Panc1 (cell line): ENCODE results near the gene GRM2. TPM values are rescaled to one million over a fixed set of nuclear protein-coding genes. Genes with fewer than 3 reads are reported as not detected.

ENCODE experiments used
- ATAC-seq: fragments of 200-7000 bp; cut with Tn5 transposase; 2 replicates; pipeline ENCODE4 v1.9.1; 2020; ENCODE audit warnings: mild to moderate bottlenecking, moderate library complexity
- BruUV-seq: library from RNA; stranded (reverse); fragments of 400-500 nt; replicated peaks from 2 replicates; lab custom pipeline; 2021; lab: Mats Ljungman, UMichigan
- CTCF ChIA-PET: fragments of 300-600 bp; sonication (Branson Sonifier 250); formaldehyde crosslinking; loops from one replicate; lab custom pipeline; 2022; ENCODE audit warnings: antibody characterized with exemption; lab: Charles Lee
- POLR2A ChIA-PET: fragments of 300-600 bp; sonication (Branson Sonifier 250); formaldehyde crosslinking; loops from one replicate; lab custom pipeline; 2022; ENCODE audit warnings: antibody characterized with exemption; lab: Charles Lee
- DNase-seq: peaks from one replicate; pipeline ENCODE4 v3.0.0-alpha.2; 2010; ENCODE audit warnings: low read depth, low spot score
- H3K27ac ChIP-seq: 2 replicates; pipeline ENCODE4 v1.5.1; 2011; ENCODE audit warnings: mild to moderate bottlenecking, low read length, inconsistent platforms
- H3K27me3 ChIP-seq: fragments of 200-500 bp; sonication (Bioruptor generic); 2 replicates; pipeline ENCODE4 v1.6.0; 2014; ENCODE audit warnings: low read length, inconsistent platforms; ENCODE audit not compliant: control insufficient read depth, insufficient read depth
- H3K36me3 ChIP-seq: fragments of 200-500 bp; sonication (Bioruptor generic); 2 replicates; pipeline ENCODE4 v1.5.1; 2014; ENCODE audit warnings: inconsistent platforms, mild to moderate bottlenecking, low read length, moderate library complexity; ENCODE audit not compliant: control insufficient read depth, insufficient read depth
- H3K4me1 ChIP-seq: 2 replicates; pipeline ENCODE4 v1.5.1; 2011; ENCODE audit warnings: inconsistent platforms, mild to moderate bottlenecking, low read length, moderate library complexity; ENCODE audit not compliant: control insufficient read depth, insufficient read depth
- H3K4me3 ChIP-seq, 2 experiments: 2 replicates each; pipeline ENCODE4 v1.5.1; 2011 to 2012; ENCODE audit warnings: low read depth in 2 of 2, low read length in 2 of 2, mild to moderate bottlenecking in 2 of 2, inconsistent platforms in 1 of 2, moderate library complexity in 1 of 2
- H3K9me3 ChIP-seq: fragments of 200-500 bp; sonication (Bioruptor generic); 2 replicates; pipeline ENCODE4 v1.5.1; 2014; ENCODE audit warnings: low read depth, mild to moderate bottlenecking, inconsistent platforms, low read length, moderate library complexity; ENCODE audit not compliant: control insufficient read depth, insufficient read depth
- POLR2AphosphoS5 ChIP-seq: IDR thresholded peaks from 2 replicates; pipeline ENCODE4 v1.6.1; 2012; ENCODE audit warnings: mild to moderate bottlenecking, low read depth, low read length, moderate library complexity
- REST ChIP-seq, 2 experiments: IDR thresholded peaks; 2 replicates each; pipeline ENCODE4 v1.6.1; 2011 to 2012; ENCODE audit warnings: low read depth in 2 of 2, control low read depth in 1 of 2, low read length in 1 of 2, mild to moderate bottlenecking in 1 of 2, moderate library complexity in 1 of 2; ENCODE audit not compliant: insufficient read depth in 1 of 2
- SIN3A ChIP-seq: IDR thresholded peaks from 2 replicates; pipeline ENCODE4 v1.6.1; 2012; ENCODE audit warnings: low read depth, mild to moderate bottlenecking, low read length, moderate library complexity, borderline replicate concordance; ENCODE audit not compliant: insufficient read depth
- TCF7L2 ChIP-seq: IDR thresholded peaks from 2 replicates; pipeline ENCODE4 v1.6.1; 2011; ENCODE audit warnings: mild to moderate bottlenecking, low read depth, low read length, inconsistent platforms
- in situ Hi-C: cut with HindIII; loops from 2 replicates; pipeline ENCODE4 v1.10.0; 2016; ENCODE audit warnings: low sequenced_read_pairs, low pct_unique_long_range_greater_than_20kb
- intact Hi-C: fragments of 100-400 bp; cut with micrococcal nuclease; formaldehyde crosslinking; loops from one replicate; pipeline ENCODE4 v1.10.0; 2022; ENCODE audit not compliant: unreplicated experiment
- total RNA-seq: library from RNA; stranded (reverse); gene quantifications from one replicate; pipeline ENCODE4 v1.2.1, GENCODE V29; 2021; ENCODE audit not compliant: unreplicated experiment
- TF ChIP-seq, protein P1 (sequence below): fragments of 450-650 bp; IDR thresholded peaks from 2 replicates; pipeline ENCODE4 v1.5.1; 2017; ENCODE audit warnings: mild to moderate bottlenecking

Gene GRM2
- total RNA-seq, 1 experiment from 2014 or later, result 0.21 TPM

- no peak overlapping the region for H3K4me3 ChIP-seq
- TF ChIP-seq REST (IDR thresholded peaks at IDR 0.05; ENCODE audit: insufficient read depth in 1 of 2, low read depth in 2 of 2, low read length in 1 of 2) (no peak), POLR2AphosphoS5 (no peak), TCF7L2 (no peak), SIN3A (no peak)
- TF ChIP-seq, protein P1, sequence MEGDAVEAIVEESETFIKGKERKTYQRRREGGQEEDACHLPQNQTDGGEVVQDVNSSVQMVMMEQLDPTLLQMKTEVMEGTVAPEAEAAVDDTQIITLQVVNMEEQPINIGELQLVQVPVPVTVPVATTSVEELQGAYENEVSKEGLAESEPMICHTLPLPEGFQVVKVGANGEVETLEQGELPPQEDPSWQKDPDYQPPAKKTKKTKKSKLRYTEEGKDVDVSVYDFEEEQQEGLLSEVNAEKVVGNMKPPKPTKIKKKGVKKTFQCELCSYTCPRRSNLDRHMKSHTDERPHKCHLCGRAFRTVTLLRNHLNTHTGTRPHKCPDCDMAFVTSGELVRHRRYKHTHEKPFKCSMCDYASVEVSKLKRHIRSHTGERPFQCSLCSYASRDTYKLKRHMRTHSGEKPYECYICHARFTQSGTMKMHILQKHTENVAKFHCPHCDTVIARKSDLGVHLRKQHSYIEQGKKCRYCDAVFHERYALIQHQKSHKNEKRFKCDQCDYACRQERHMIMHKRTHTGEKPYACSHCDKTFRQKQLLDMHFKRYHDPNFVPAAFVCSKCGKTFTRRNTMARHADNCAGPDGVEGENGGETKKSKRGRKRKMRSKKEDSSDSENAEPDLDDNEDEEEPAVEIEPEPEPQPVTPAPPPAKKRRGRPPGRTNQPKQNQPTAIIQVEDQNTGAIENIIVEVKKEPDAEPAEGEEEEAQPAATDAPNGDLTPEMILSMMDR, result no peak
- CTCF ChIA-PET, result no interaction called here
- no peaks in the 10 kb centered on the region for H3K27me3 ChIP-seq
- no TSS peak for BruUV-seq
- POLR2A ChIA-PET, result no interaction called here
- intact Hi-C loops, result loop anchor here (5.0 kb wide), 1 partner anchor 86 kb away; no protein-coding TSS in a partner anchor
- ATAC-seq, result no peak
- H3K36me3 ChIP-seq, result no peaks in the 10 kb centered on the region
- no peak for DNase-seq
- H3K9me3 ChIP-seq, result no peaks in the 10 kb centered on the region
- no peaks in the 10 kb centered on the region for H3K4me1 ChIP-seq
- H3K27ac ChIP-seq, result no peak overlapping the region
- in situ Hi-C loops, result no loop called here
Observed at GRCh38 chr3:51715977-51716294, 9.1 kb downstream of the GRM2 start.

- no peak for DNase-seq
- intact Hi-C loops (loop anchor here (5.0 kb wide), 1 partner anchor 85 kb away; no protein-coding TSS in a partner anchor), in situ Hi-C loops (no loop called here)
- ATAC-seq, result no peak
- Histone ChIP-seq H3K4me1 (no peaks in the 10 kb centered on the region), H3K4me3 (no peak overlapping the region), H3K36me3 (no peaks in the 10 kb centered on the region), H3K9me3 (no peaks in the 10 kb centered on the region), H3K27me3 (no peaks in the 10 kb centered on the region), H3K27ac (no peak overlapping the region)
- ChIA-PET POLR2A (no interaction called here), CTCF (no interaction called here)
- TF ChIP-seq TCF7L2 (no peak), REST (IDR thresholded peaks at IDR 0.05; ENCODE audit: insufficient read depth in 1 of 2, low read depth in 2 of 2, low read length in 1 of 2) (no peak), POLR2AphosphoS5 (no peak), SIN3A (no peak)
- TF ChIP-seq, protein P1, result no peak
- BruUV-seq, result no TSS peak
Observed at GRCh38 chr3:51716805-51717204, 9.9 kb downstream of the GRM2 start.
